Measurements from ENCODE around the gene RPL18. TPM values are rescaled to one million over a fixed set of nuclear protein-coding genes. Genes with fewer than 3 reads are reported as not detected.
A peak's percentile ranks its signal among the peaks of the same experiment; 100 is the strongest.

Gene RPL18
- total and polyA plus RNA-seq, 12 donors = 493 to 2,257 (median 564) TPM

GRCh38 chr19:48608798-48609263 lies 10.1 kb downstream of the RPL18 start:
- Histone ChIP-seq H3K27me3 (no peaks in the 10 kb centered on the region), H3K4me3 (no peak overlapping the region), H3K27ac (no peak overlapping the region), H3K9me3 (no peaks in the 10 kb centered on the region), H3K36me3 (no peaks in the 10 kb centered on the region), H3K4me1 (peaks cover 0 to 7% (median 0%) of the 10 kb centered on the region in 9 donors)
- 15 to 20% methylated on average over 9 of the region's 9 CpGs for WGBS, 2 donors
- peak in 8 of 9 donors; percentile 22 to 58 (median 48) for TF ChIP-seq CTCF (IDR thresholded peaks at IDR 0.05)
- intact Hi-C loops (cut with DNase I) = no loop called here
- ATAC-seq (peak in 7 of 8 donors; percentile 25 to 71 (median 41)), DNase-seq (no peak)

- no peak for TF ChIP-seq CTCF (IDR thresholded peaks at IDR 0.05)
- intact Hi-C loops (cut with DNase I) = no loop called here
- Histone ChIP-seq H3K9me3 (no peaks in the 10 kb centered on the region), H3K4me1 (peaks cover 0 to 7% (median 0%) of the 10 kb centered on the region in 9 donors), H3K4me3 (no peak overlapping the region), H3K27ac (no peak overlapping the region), H3K27me3 (no peaks in the 10 kb centered on the region), H3K36me3 (no peaks in the 10 kb centered on the region)
- 84 to 88% methylated on average over 7 of the region's 7 CpGs for WGBS, 2 donors
- ATAC-seq (no peak), DNase-seq (no peak)
Observed at GRCh38 chr19:48607359-48607755, 11.6 kb downstream of the RPL18 start.

- H3K4me1 ChIP-seq = peaks cover 0 to 7% (median 0%) of the 10 kb centered on the region in 9 donors
- intact Hi-C loops (cut with DNase I) = no loop called here
- H3K4me3 ChIP-seq = no peak within 1 kb of the TSS
- no peak for TF ChIP-seq CTCF (IDR thresholded peaks at IDR 0.05)
- DNase-seq = no peak
- no peaks in the 10 kb centered on the region for H3K27me3 ChIP-seq
- H3K27ac ChIP-seq = no peak within 1 kb of the TSS
- peak in 1 of 8 donors; percentile 24 for ATAC-seq
- no peaks in the 10 kb centered on the region for H3K36me3 ChIP-seq
- no peaks in the 10 kb centered on the region for H3K9me3 ChIP-seq
- WGBS, 2 donors = 85 to 89% methylated on average over 39 of the region's 39 CpGs
Observed at GRCh38 chr19:48606463-48607358, 12.3 kb downstream of the RPL18 start, which contains the start of gene SPACA4. SPACA4 (plus strand) TSS chr19:48606742; CDS start chr19:48606979, 237 bp downstream.

GRCh38 chr19:48603850-48604249 lies 15.1 kb downstream of the RPL18 start:
- Histone ChIP-seq H3K27me3 (peaks cover 0 to 9% (median 0%) of the 10 kb centered on the region in 7 donors), H3K4me3 (no peak overlapping the region), H3K27ac (no peak overlapping the region), H3K4me1 (peaks cover 0 to 4% (median 0%) of the 10 kb centered on the region in 9 donors), H3K36me3 (no peaks in the 10 kb centered on the region), H3K9me3 (no peaks in the 10 kb centered on the region)
- 85 to 87% methylated on average over 9 of the region's 9 CpGs for WGBS, 2 donors
- ATAC-seq (peak in 1 of 8 donors; percentile 10), DNase-seq (no peak)
- intact Hi-C loops (cut with DNase I) = no loop called here
- no peak for TF ChIP-seq CTCF (IDR thresholded peaks at IDR 0.05)
